Right lobe of liver (tissue), 4 donors: Measurements from ENCODE around the gene HERPUD1.

ENCODE experiments used
- POLR2A ChIP-seq: fragments of 450-650 bp; IDR thresholded peaks from one replicate; pipeline ENCODE4 v1.6.1; 2017; ENCODE audit warnings: antibody characterized with exemption, mild to moderate bottlenecking
- TF ChIP-seq, protein P1 (sequence below), 4 donors: fragments of 200-600 bp in 3 of 4; fragments of 450-650 bp in 1 of 4; IDR thresholded peaks; one replicate each; pipeline versions ENCODE4 v1.5.1 to v1.8.0; 2016 to 2022; ENCODE audit warnings: antibody characterized with exemption in 4 of 4, mild to moderate bottlenecking in 2 of 4
- donor health status: DM: no; HTN: no; CAD: no.
- donor health status: DM: no; HTN: no; CAD: no.
- donor health status: DM: no; HTN: yes; CAD: no.

DNA sequence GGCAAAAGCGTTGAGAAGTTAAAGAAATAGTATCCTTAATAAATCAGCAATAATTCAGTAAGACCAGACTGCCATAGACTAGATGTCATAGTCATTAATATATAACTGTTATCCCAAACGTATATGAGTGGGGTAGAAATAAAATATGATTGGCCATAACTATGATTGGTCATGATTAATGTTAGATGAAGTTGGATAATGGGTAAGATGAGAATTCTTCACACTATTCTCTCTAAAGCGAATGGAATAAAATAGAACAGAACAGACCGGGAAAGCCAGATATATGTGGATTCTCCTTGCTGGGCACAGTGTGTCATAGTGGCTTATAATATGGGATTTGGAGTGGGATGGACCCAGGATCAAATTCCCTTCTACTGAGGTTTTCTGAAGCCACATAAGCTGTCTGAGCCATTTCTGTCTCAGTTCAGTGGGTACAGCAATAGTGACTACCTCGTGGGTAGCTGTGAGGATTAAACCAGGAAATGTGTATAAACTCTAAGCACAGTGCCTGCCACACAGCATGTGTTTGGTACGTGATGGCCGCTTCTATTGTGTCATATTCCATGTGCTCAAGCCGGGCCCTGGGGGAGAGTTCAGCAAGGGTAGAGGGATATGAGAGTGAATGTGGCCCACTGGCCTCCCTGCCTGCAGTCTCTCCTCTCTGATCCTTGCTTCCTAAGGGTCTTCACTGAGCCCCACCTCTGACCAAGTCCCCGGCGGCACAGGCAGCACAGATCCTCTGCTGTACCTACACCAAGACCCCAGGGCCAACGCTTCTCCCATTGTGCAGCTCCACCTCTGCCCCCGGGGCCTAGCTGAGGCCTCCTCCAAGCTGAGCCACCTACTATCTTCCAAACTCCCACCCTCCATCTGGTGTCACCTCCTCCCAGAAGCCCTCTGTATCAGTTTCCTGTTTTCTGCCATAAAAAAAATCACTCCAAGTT, 33.5 kb downstream of the HERPUD1 start:
- TF ChIP-seq, protein P1, sequence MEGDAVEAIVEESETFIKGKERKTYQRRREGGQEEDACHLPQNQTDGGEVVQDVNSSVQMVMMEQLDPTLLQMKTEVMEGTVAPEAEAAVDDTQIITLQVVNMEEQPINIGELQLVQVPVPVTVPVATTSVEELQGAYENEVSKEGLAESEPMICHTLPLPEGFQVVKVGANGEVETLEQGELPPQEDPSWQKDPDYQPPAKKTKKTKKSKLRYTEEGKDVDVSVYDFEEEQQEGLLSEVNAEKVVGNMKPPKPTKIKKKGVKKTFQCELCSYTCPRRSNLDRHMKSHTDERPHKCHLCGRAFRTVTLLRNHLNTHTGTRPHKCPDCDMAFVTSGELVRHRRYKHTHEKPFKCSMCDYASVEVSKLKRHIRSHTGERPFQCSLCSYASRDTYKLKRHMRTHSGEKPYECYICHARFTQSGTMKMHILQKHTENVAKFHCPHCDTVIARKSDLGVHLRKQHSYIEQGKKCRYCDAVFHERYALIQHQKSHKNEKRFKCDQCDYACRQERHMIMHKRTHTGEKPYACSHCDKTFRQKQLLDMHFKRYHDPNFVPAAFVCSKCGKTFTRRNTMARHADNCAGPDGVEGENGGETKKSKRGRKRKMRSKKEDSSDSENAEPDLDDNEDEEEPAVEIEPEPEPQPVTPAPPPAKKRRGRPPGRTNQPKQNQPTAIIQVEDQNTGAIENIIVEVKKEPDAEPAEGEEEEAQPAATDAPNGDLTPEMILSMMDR (IDR thresholded peaks at IDR 0.05): no peak
- TF ChIP-seq POLR2A: no peak
